ENCODE data around the gene HIKESHI.

Gene HIKESHI

GRCh38 chr11:86380295-86381059, 78.4 kb downstream of the HIKESHI start:
- no peak for DNase-seq

GRCh38 chr11:86383041-86383955, 81.3 kb downstream of the HIKESHI start:
- DNase-seq = no peak

GRCh38 chr11:86386283-86386682, 84.2 kb downstream of the HIKESHI start:
- no peak for DNase-seq

- DNase-seq = no peak
Observed at GRCh38 chr11:86386746-86387145, 84.7 kb downstream of the HIKESHI start.

GRCh38 chr11:86388198-86388597, 86.2 kb downstream of the HIKESHI start:
- no peak for DNase-seq

- no peak for DNase-seq
Observed at GRCh38 chr11:86390487-86390886, 88.4 kb downstream of the HIKESHI start.

- no peak for DNase-seq
Observed at GRCh38 chr11:86395061-86395551, 93.1 kb downstream of the HIKESHI start.
